Prostate gland (tissue), 2 donors: ENCODE results near the gene IL20RB. TPM values are rescaled to one million over a fixed set of nuclear protein-coding genes. Genes with fewer than 3 reads are reported as not detected.

Source experiments
- DNase-seq: peaks from one replicate; pipeline ENCODE4 v3.0.0-alpha.2; 2019; ENCODE audit warnings: low spot score
- H3K27ac ChIP-seq, 2 donors: fragments of 200-600 bp; sonication (generic); 2 replicates each; pipeline ENCODE4 v1.5.1; 2017 to 2019
- H3K27me3 ChIP-seq: fragments of 200-600 bp; sonication (generic); replicated peaks from 2 replicates; pipeline ENCODE4 v1.5.1; 2019; ENCODE audit not compliant: insufficient read depth
- H3K36me3 ChIP-seq, 2 donors: fragments of 200-600 bp; sonication (generic); 1 replicate in 1 of 2; 2 replicates in 1 of 2; pipeline versions ENCODE4 v1.5.1 to v1.8.1; 2017 to 2019
- H3K4me1 ChIP-seq: fragments of 200-600 bp; sonication (generic); replicated peaks from 2 replicates; pipeline ENCODE4 v1.5.1; 2019
- H3K4me3 ChIP-seq, 2 donors: fragments of 200-600 bp; sonication (generic); 2 replicates each; pipeline ENCODE4 v1.5.1; 2017 to 2019
- H3K9me3 ChIP-seq: fragments of 200-600 bp; sonication (generic); 2 replicates; pipeline ENCODE4 v1.5.1; 2017
- POLR2A ChIP-seq: fragments of 450-650 bp; IDR thresholded peaks from one replicate; pipeline ENCODE4 v1.6.1; 2016; ENCODE audit warnings: antibody characterized with exemption, mild to moderate bottlenecking
- POLR2AphosphoS5 ChIP-seq: sonication (generic); formaldehyde crosslinking; IDR thresholded peaks from one replicate; pipeline ENCODE4 v1.6.1; 2017; ENCODE audit warnings: antibody characterized with exemption
- WGBS: methylation state at CpG from one replicate; pipeline ENCODE4 v1.1.5; 2018; 5-methylcytosine and 5-hydroxymethylcytosine counted together
- intact Hi-C: fragments of 100-400 bp; cut with DNase I; formaldehyde crosslinking; loops from one replicate; pipeline ENCODE4 v1.14.2; 2022
- total RNA-seq, 2 donors: library from RNA; depleted of rRNA; stranded (reverse); fragments of >200 nt; gene quantifications; one replicate each; pipeline ENCODE4 v1.1.0, GENCODE V29; 2016
- TF ChIP-seq, protein P1 (sequence below), 4 experiments: fragments of 200-600 bp in 2 of 4; fragments of 450-650 bp in 2 of 4; sonication (generic) in 2 of 4; IDR thresholded peaks; 1 replicate in 3 of 4; 2 replicates in 1 of 4; pipeline ENCODE4 v1.5.1; 2016 to 2019; ENCODE audit warnings: antibody characterized with exemption in 4 of 4, mild to moderate bottlenecking in 2 of 4, moderate library complexity in 2 of 4

IL20RB gene
- total RNA-seq, 2 donors from 2014 or later: 0.14 to 2.5 TPM

DNA sequence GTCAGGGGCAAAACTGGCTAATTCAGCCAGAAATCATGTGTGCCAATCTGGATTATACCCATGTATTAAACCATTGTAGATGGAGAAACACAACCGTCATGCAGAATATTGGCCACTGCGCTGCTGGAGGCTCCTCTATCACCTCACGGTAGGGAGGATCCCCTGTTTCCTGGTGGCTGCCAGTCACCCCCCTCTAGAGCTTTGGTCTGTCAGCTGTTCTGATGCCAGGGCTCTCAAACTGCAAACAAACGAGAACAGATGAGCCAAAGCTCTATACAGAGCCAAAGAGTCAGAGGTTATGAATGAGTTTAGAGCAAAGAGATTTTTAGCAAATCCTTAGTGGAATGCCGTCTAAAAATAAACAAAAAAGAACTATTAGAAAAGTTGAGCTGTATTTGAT, 62.5 kb downstream of the IL20RB start:
- intact Hi-C loops: no loop called here
- Histone ChIP-seq H3K4me3 (no peak overlapping the region), H3K4me1 (no peaks in the 10 kb centered on the region), H3K27ac (no peak overlapping the region), H3K9me3 (no peaks in the 10 kb centered on the region), H3K36me3 (no peaks in the 10 kb centered on the region), H3K27me3 (no peaks in the 10 kb centered on the region)
- 41% methylated on average over 5 of the region's 5 CpGs for WGBS
- TF ChIP-seq POLR2AphosphoS5 (peak; percentile 30), POLR2A (no peak)
- peak; percentile 33 for DNase-seq

DNA sequence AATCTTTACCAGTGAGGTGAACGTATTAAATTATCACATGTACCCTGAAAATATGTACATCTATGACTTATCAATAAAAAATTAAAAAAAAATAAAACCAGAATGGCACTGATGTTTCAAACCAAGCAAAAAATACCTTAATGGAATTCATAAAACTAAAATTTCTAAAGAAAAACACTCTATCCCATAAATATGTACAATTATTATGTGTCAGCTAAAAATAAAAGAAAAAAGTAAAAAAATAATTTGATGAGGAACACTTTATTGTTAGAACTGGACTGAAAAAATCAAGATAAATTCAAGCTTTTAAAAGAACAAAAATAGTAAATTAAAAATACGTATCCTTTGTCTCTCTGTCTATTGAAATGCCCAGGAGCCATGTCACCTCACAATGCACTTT, 63.1 kb downstream of the IL20RB start:
- DNase-seq: no peak
- Histone ChIP-seq H3K4me3 (no peak overlapping the region), H3K4me1 (no peaks in the 10 kb centered on the region), H3K27ac (no peak overlapping the region), H3K9me3 (no peaks in the 10 kb centered on the region), H3K36me3 (no peaks in the 10 kb centered on the region), H3K27me3 (no peaks in the 10 kb centered on the region)
- 81% methylated on average over 2 of the region's 2 CpGs for WGBS
- intact Hi-C loops: no loop called here
- TF ChIP-seq POLR2AphosphoS5 (no peak), POLR2A (no peak)
- TF ChIP-seq, protein P1, sequence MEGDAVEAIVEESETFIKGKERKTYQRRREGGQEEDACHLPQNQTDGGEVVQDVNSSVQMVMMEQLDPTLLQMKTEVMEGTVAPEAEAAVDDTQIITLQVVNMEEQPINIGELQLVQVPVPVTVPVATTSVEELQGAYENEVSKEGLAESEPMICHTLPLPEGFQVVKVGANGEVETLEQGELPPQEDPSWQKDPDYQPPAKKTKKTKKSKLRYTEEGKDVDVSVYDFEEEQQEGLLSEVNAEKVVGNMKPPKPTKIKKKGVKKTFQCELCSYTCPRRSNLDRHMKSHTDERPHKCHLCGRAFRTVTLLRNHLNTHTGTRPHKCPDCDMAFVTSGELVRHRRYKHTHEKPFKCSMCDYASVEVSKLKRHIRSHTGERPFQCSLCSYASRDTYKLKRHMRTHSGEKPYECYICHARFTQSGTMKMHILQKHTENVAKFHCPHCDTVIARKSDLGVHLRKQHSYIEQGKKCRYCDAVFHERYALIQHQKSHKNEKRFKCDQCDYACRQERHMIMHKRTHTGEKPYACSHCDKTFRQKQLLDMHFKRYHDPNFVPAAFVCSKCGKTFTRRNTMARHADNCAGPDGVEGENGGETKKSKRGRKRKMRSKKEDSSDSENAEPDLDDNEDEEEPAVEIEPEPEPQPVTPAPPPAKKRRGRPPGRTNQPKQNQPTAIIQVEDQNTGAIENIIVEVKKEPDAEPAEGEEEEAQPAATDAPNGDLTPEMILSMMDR (IDR thresholded peaks at IDR 0.05): no peak

DNA sequence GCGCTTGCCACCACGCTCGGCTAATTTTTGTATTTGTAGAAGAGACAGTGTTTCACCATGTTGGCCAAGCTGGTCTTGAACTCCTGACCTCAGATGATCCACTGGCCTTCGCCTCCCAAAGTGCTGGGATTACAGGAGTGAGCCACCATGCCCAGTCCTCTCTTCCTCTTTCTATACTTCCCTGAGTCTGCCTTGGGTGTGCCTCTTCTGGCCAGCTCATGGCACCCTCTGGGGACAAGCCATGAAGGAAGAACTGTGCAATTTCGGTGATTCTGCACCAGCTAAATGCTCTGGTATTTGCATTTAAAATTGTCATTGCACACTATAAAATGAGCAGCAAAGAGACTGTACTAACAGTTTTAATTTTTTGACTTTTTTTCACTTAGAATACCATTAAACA, 66.6 kb downstream of the IL20RB start:
- Histone ChIP-seq H3K27ac (no peak overlapping the region), H3K27me3 (no peaks in the 10 kb centered on the region), H3K4me3 (no peak overlapping the region), H3K9me3 (no peaks in the 10 kb centered on the region), H3K4me1 (no peaks in the 10 kb centered on the region), H3K36me3 (no peaks in the 10 kb centered on the region)
- intact Hi-C loops: no loop called here
- WGBS: 94% methylated on average over 5 of the region's 5 CpGs
- DNase-seq: no peak
- no peak for TF ChIP-seq POLR2A
- TF ChIP-seq, protein P1 (IDR thresholded peaks at IDR 0.05): no peak
- TF ChIP-seq POLR2AphosphoS5: no peak

GRCh38 chr3:137026701-137027100, 68.9 kb downstream of the IL20RB start:
- no peaks in the 10 kb centered on the region for H3K27me3 ChIP-seq
- intact Hi-C loops: no loop called here
- H3K9me3 ChIP-seq: no peaks in the 10 kb centered on the region
- no peak for DNase-seq
- TF ChIP-seq, protein P1 (IDR thresholded peaks at IDR 0.05): no peak
- TF ChIP-seq POLR2A: no peak
- TF ChIP-seq POLR2AphosphoS5: no peak
- 69% methylated on average over 3 of the region's 3 CpGs for WGBS
- no peaks in the 10 kb centered on the region for H3K4me1 ChIP-seq
- no peak overlapping the region for H3K4me3 ChIP-seq
- H3K36me3 ChIP-seq: no peaks in the 10 kb centered on the region
- no peak overlapping the region for H3K27ac ChIP-seq

GRCh38 chr3:137032465-137033120, 74.8 kb downstream of the IL20RB start:
- peak; percentile 75 for DNase-seq
- 8% methylated on average over 31 of the region's 31 CpGs for WGBS

More at GRCh38 chr3:137032465-137033120, 74.8 kb downstream of the IL20RB start:
- H3K27ac ChIP-seq: no peak overlapping the region
- no peaks in the 10 kb centered on the region for H3K4me1 ChIP-seq
- H3K27me3 ChIP-seq: no peaks in the 10 kb centered on the region
- H3K4me3 ChIP-seq: no peak overlapping the region
- intact Hi-C loops: no loop called here
- no peaks in the 10 kb centered on the region for H3K36me3 ChIP-seq
- TF ChIP-seq POLR2AphosphoS5: no peak
- TF ChIP-seq, protein P1 (IDR thresholded peaks at IDR 0.05): peak; percentile 73 to 87 (median 80)
- no peaks in the 10 kb centered on the region for H3K9me3 ChIP-seq
